Activated B cell treated with CpG ODN at 0.5 μM for 24 hours (primary cell): ENCODE measurements around the gene MDM1. TPM values are rescaled to one million over a fixed set of nuclear protein-coding genes. Genes with fewer than 3 reads are reported as not detected.

ENCODE experiments used
- ATAC-seq: fragments of 200-7000 bp; cut with Tn5 transposase; one replicate; pipeline ENCODE4 v1.10.0; 2021; ENCODE audit warnings: low read depth, mild to moderate bottlenecking, moderate library complexity
- CTCF ChIA-PET: fragments of 350-600 bp; sonication (Branson Sonifier 250); formaldehyde crosslinking; loops from one replicate; lab custom pipeline; 2021; ENCODE audit warnings: antibody characterized with exemption; lab: Charles Lee
- POLR2A ChIA-PET: fragments of 350-600 bp; sonication (Branson Sonifier 250); formaldehyde crosslinking; loops from one replicate; lab custom pipeline; 2021; ENCODE audit warnings: antibody characterized with exemption; lab: Charles Lee
- DNase-seq: peaks from one replicate; pipeline ENCODE4 v3.0.0; 2022
- H3K27ac Mint-ChIP-seq: one replicate; pipeline ENCODE4 v1.8.0; 2020; ENCODE audit warnings: mixed read lengths
- H3K27me3 Mint-ChIP-seq: one replicate; pipeline ENCODE4 v1.8.0; 2021; ENCODE audit warnings: mixed read lengths
- H3K36me3 Mint-ChIP-seq: one replicate; pipeline ENCODE4 v1.8.0; 2021; ENCODE audit warnings: low read depth, mixed read lengths
- H3K4me1 Mint-ChIP-seq: one replicate; pipeline ENCODE4 v1.8.0; 2021; ENCODE audit warnings: mixed read lengths
- H3K4me3 Mint-ChIP-seq: one replicate; pipeline ENCODE4 v1.8.0; 2020; ENCODE audit warnings: mild to moderate bottlenecking, mixed read lengths
- H3K9me3 Mint-ChIP-seq: one replicate; pipeline ENCODE4 v1.8.0; 2020; ENCODE audit warnings: mixed read lengths
- CTCF ChIP-seq: fragments of 200-600 bp; IDR thresholded peaks from one replicate; pipeline ENCODE4 v1.8.0; 2022; ENCODE audit warnings: antibody characterized with exemption, mild to moderate bottlenecking
- intact Hi-C: fragments of 100-400 bp; cut with micrococcal nuclease; formaldehyde crosslinking; loops from one replicate; pipeline ENCODE4 v1.15.1; 2024
- total RNA-seq: library from RNA; stranded (reverse); gene quantifications from 2 replicates; pipeline ENCODE4 v1.2.3, GENCODE V29; 2022

The MDM1 gene
- total RNA-seq, 1 donor from 2014 or later, result 25.9 TPM

GRCh38 chr12:68370006-68370590, 37.9 kb upstream of the MDM1 start:
- Mint-ChIP-seq H3K4me1 (peaks cover 49% of the 10 kb centered on the region), H3K4me3 (no peak overlapping the region), H3K9me3 (no peaks in the 10 kb centered on the region), H3K36me3 (no peaks in the 10 kb centered on the region), H3K27me3 (no peaks in the 10 kb centered on the region), H3K27ac (no peak overlapping the region)
- ChIA-PET POLR2A (no interaction called here), CTCF (no interaction called here)
- ATAC-seq (no peak), DNase-seq (no peak)
- no peak for TF ChIP-seq CTCF
- intact Hi-C loops, result no loop called here

- TF ChIP-seq CTCF, result no peak
- H3K27ac Mint-ChIP-seq, result no peak overlapping the region
- no peaks in the 10 kb centered on the region for H3K9me3 Mint-ChIP-seq
- no peaks in the 10 kb centered on the region for H3K27me3 Mint-ChIP-seq
- ATAC-seq, result no peak
- ChIA-PET POLR2A (no interaction called here), CTCF (no interaction called here)
- H3K36me3 Mint-ChIP-seq, result no peaks in the 10 kb centered on the region
- intact Hi-C loops, result no loop called here
- peaks cover 51% of the 10 kb centered on the region for H3K4me1 Mint-ChIP-seq
- DNase-seq, result no peak
- no peak overlapping the region for H3K4me3 Mint-ChIP-seq
Measured at GRCh38 chr12:68368327-68368726, 36.2 kb upstream of the MDM1 start.

GRCh38 chr12:68367903-68368302, 35.7 kb upstream of the MDM1 start:
- no peak for TF ChIP-seq CTCF
- no peak overlapping the region for H3K27ac Mint-ChIP-seq
- DNase-seq (no peak), ATAC-seq (no peak)
- intact Hi-C loops, result no loop called here
- no peaks in the 10 kb centered on the region for H3K36me3 Mint-ChIP-seq
- no peaks in the 10 kb centered on the region for H3K27me3 Mint-ChIP-seq
- H3K4me3 Mint-ChIP-seq, result no peak overlapping the region
- POLR2A ChIA-PET, result interaction anchor here (0.6 kb wide), 1 partner anchor 227 kb away, joined by 5 read pairs; no protein-coding TSS in a partner anchor
- H3K9me3 Mint-ChIP-seq, result no peaks in the 10 kb centered on the region
- peaks cover 49% of the 10 kb centered on the region for H3K4me1 Mint-ChIP-seq
- CTCF ChIA-PET, result no interaction called here

- no peaks in the 10 kb centered on the region for H3K36me3 Mint-ChIP-seq
- no peak for TF ChIP-seq CTCF
- intact Hi-C loops, result no loop called here
- DNase-seq, result no peak
- no peak overlapping the region for H3K4me3 Mint-ChIP-seq
- no peaks in the 10 kb centered on the region for H3K9me3 Mint-ChIP-seq
- no peaks in the 10 kb centered on the region for H3K27me3 Mint-ChIP-seq
- no peak overlapping the region for H3K27ac Mint-ChIP-seq
- ChIA-PET CTCF (no interaction called here), POLR2A (no interaction called here)
- no peak for ATAC-seq
- peaks cover 46% of the 10 kb centered on the region for H3K4me1 Mint-ChIP-seq
Measured at GRCh38 chr12:68367116-68367515, 35.0 kb upstream of the MDM1 start.

- DNase-seq (peak; percentile 55), ATAC-seq (peak; percentile 81)
- peak overlapping the region; percentile 88 for H3K27ac Mint-ChIP-seq
- CTCF ChIA-PET, result interaction anchor here (1.5 kb wide), 1 partner anchor 9 kb away, joined by 3 read pairs; no protein-coding TSS in a partner anchor
- peaks cover 53% of the 10 kb centered on the region for H3K4me1 Mint-ChIP-seq
- intact Hi-C loops, result no loop called here
- H3K27me3 Mint-ChIP-seq, result no peaks in the 10 kb centered on the region
- H3K36me3 Mint-ChIP-seq, result no peaks in the 10 kb centered on the region
- H3K4me3 Mint-ChIP-seq, result peak overlapping the region; percentile 82
- H3K9me3 Mint-ChIP-seq, result no peaks in the 10 kb centered on the region
- TF ChIP-seq CTCF, result no peak
- POLR2A ChIA-PET, result interaction anchor here (0.7 to 2.2 kb wide), 7 partner anchors 9 to 1096 kb away, joined by 3 to 13 read pairs (median 3); partner anchors contain the start of genes CAND1, MDM1 and RAP1B
Measured at GRCh38 chr12:68364893-68365725, 32.9 kb upstream of the MDM1 start.
